HFF-Myc (cell line): ENCODE data around the gene IFFO2.

Experiments used
- DNase-seq: peaks from one replicate; pipeline ENCODE4 v3.0.0-alpha.2; 2011; ENCODE audit warnings: low read depth; ENCODE audit errors: extremely low read depth
- H3K4me3 ChIP-seq: replicated peaks from 2 replicates; pipeline ENCODE4 v1.5.1; 2011; ENCODE audit warnings: low read depth, mild to moderate bottlenecking, control low read depth, low read length
- CTCF ChIP-seq: IDR thresholded peaks from 2 replicates; pipeline ENCODE4 v1.5.1; 2012; ENCODE audit warnings: mild to moderate bottlenecking, low read depth, low read length, control low read depth; ENCODE audit errors: missing control alignments

Gene IFFO2

GRCh38 chr1:18948913-18949685 is 7.4 kb downstream of the IFFO2 start:
- no peak for TF ChIP-seq CTCF
- peak overlapping the region; percentile 41 for H3K4me3 ChIP-seq
- DNase-seq: no peak

- H3K4me3 ChIP-seq: no peak overlapping the region
- no peak for DNase-seq
- TF ChIP-seq CTCF: no peak
Measured at GRCh38 chr1:18948048-18948912, 8.2 kb downstream of the IFFO2 start.

- no peak overlapping the region for H3K4me3 ChIP-seq
- DNase-seq: no peak
- no peak for TF ChIP-seq CTCF
Measured at GRCh38 chr1:18947570-18947969, 8.9 kb downstream of the IFFO2 start.

GRCh38 chr1:18946550-18947381 is 9.7 kb downstream of the IFFO2 start:
- H3K4me3 ChIP-seq: no peak overlapping the region
- no peak for TF ChIP-seq CTCF
- DNase-seq: no peak

GRCh38 chr1:18945401-18945849 is 11.1 kb downstream of the IFFO2 start:
- no peak overlapping the region for H3K4me3 ChIP-seq
- no peak for DNase-seq
- TF ChIP-seq CTCF: no peak

- TF ChIP-seq CTCF: no peak
- no peak for DNase-seq
Measured at GRCh38 chr1:18944810-18945209, 11.7 kb downstream of the IFFO2 start.

More at GRCh38 chr1:18944810-18945209, 11.7 kb downstream of the IFFO2 start:
- no peak overlapping the region for H3K4me3 ChIP-seq
